H9 (cell line): ENCODE data around the gene PCDHGC3. TPM values are rescaled to one million over a fixed set of nuclear protein-coding genes. Genes with fewer than 3 reads are reported as not detected.

ENCODE experiments used
- DNase-seq: peaks from one replicate; pipeline ENCODE4 v3.0.0-alpha.2; 2017
- H2AFZ ChIP-seq: one replicate; pipeline ENCODE4 v1.6.1; 2013; ENCODE audit warnings: mild to moderate bottlenecking, low read length, control low read depth, moderate library complexity
- H2AK5ac ChIP-seq: 2 replicates; pipeline ENCODE4 v1.6.1; 2013; ENCODE audit warnings: low read length, control low read depth, mixed read lengths; ENCODE audit not compliant: insufficient read length
- H2BK120ac ChIP-seq: one replicate; pipeline ENCODE4 v1.6.1; 2013; ENCODE audit warnings: low read depth, mild to moderate bottlenecking, low read length, control low read depth, inconsistent platforms; ENCODE audit not compliant: poor library complexity, severe bottlenecking
- H2BK12ac ChIP-seq: 2 replicates; pipeline ENCODE4 v1.6.1; 2013; ENCODE audit warnings: low read length, control low read depth, mixed read lengths, low read depth; ENCODE audit not compliant: insufficient read length
- H2BK15ac ChIP-seq: 2 replicates; pipeline ENCODE4 v1.6.1; 2013; ENCODE audit warnings: low read depth, low read length, control low read depth
- H2BK20ac ChIP-seq: one replicate; pipeline ENCODE4 v1.6.1; 2013; ENCODE audit warnings: low read depth, mild to moderate bottlenecking, low read length, control low read depth, inconsistent platforms; ENCODE audit not compliant: poor library complexity, severe bottlenecking
- H2BK5ac ChIP-seq: 2 replicates; pipeline ENCODE4 v1.6.1; 2013; ENCODE audit warnings: low read length, control low read depth, mixed read lengths; ENCODE audit not compliant: insufficient read length
- H3K14ac ChIP-seq: 2 replicates; pipeline ENCODE4 v1.6.1; 2013; ENCODE audit warnings: low read length, control low read depth; ENCODE audit not compliant: insufficient read depth
- H3K18ac ChIP-seq: 2 replicates; pipeline ENCODE4 v1.6.1; 2013; ENCODE audit warnings: low read depth, mild to moderate bottlenecking, mixed read lengths, low read length, control low read depth; ENCODE audit not compliant: insufficient read length
- H3K23ac ChIP-seq: 2 replicates; pipeline ENCODE4 v1.6.1; 2013; ENCODE audit warnings: low read length, control low read depth, mixed read lengths, low read depth; ENCODE audit not compliant: insufficient read length
- H3K23me2 ChIP-seq: 2 replicates; pipeline ENCODE4 v1.6.1; 2013; ENCODE audit warnings: low read depth, mild to moderate bottlenecking, mixed read lengths, low read length, control low read depth; ENCODE audit not compliant: insufficient read length, poor library complexity, severe bottlenecking
- H3K27ac ChIP-seq: 2 replicates; pipeline ENCODE4 v1.5.1; 2013; ENCODE audit warnings: low read length, control low read depth, mixed read lengths, low read depth; ENCODE audit not compliant: insufficient read length
- H3K27me3 ChIP-seq: 2 replicates; pipeline ENCODE4 v1.6.1; 2013; ENCODE audit warnings: low read length, control low read depth, inconsistent platforms; ENCODE audit not compliant: insufficient read depth
- H3K4ac ChIP-seq: 2 replicates; pipeline ENCODE4 v1.6.1; 2013; ENCODE audit warnings: low read depth, mild to moderate bottlenecking, control low read depth, inconsistent platforms, low read length, moderate library complexity
- H3K4me1 ChIP-seq: 2 replicates; pipeline ENCODE4 v1.6.1; 2013; ENCODE audit warnings: low read length, control low read depth, inconsistent platforms; ENCODE audit not compliant: insufficient read depth
- H3K4me2 ChIP-seq: 2 replicates; pipeline ENCODE4 v1.6.1; 2013; ENCODE audit warnings: low read length, control low read depth, mixed read lengths; ENCODE audit not compliant: insufficient read length, insufficient read depth
- H3K56ac ChIP-seq: 2 replicates; pipeline ENCODE4 v1.6.1; 2013; ENCODE audit warnings: low read depth, mild to moderate bottlenecking, mixed read lengths, low read length, control low read depth; ENCODE audit not compliant: insufficient read length
- H3K79me1 ChIP-seq: 2 replicates; pipeline ENCODE4 v1.6.1; 2013; ENCODE audit warnings: low read depth, mild to moderate bottlenecking, moderate library complexity, low read length, control low read depth, inconsistent platforms; ENCODE audit not compliant: insufficient read depth, poor library complexity, severe bottlenecking
- H3K79me2 ChIP-seq: 2 replicates; pipeline ENCODE4 v1.6.1; 2013; ENCODE audit warnings: low read length, control low read depth, inconsistent platforms; ENCODE audit not compliant: insufficient read depth
- H3K9ac ChIP-seq: 2 replicates; pipeline ENCODE4 v1.6.1; 2013; ENCODE audit warnings: low read length, control low read depth, mixed read lengths; ENCODE audit not compliant: insufficient read length; ENCODE audit errors: extremely low read depth
- H3K9me3 ChIP-seq: one replicate; pipeline ENCODE4 v1.6.1; 2013; ENCODE audit warnings: low read depth, low read length, inconsistent platforms; ENCODE audit not compliant: control insufficient read depth
- H3T11ph ChIP-seq: one replicate; pipeline ENCODE4 v1.6.1; 2013; ENCODE audit warnings: mild to moderate bottlenecking, low read length, control low read depth, inconsistent platforms
- H4K20me1 ChIP-seq: one replicate; pipeline ENCODE4 v1.6.1; 2013; ENCODE audit not compliant: control insufficient read depth, insufficient read length, insufficient read depth
- H4K5ac ChIP-seq: 2 replicates; pipeline ENCODE4 v1.6.1; 2013; ENCODE audit warnings: low read depth, mild to moderate bottlenecking, mixed read lengths, low read length, control low read depth; ENCODE audit not compliant: insufficient read length
- H4K8ac ChIP-seq: replicated peaks from 2 replicates; pipeline ENCODE4 v1.6.1; 2013; ENCODE audit warnings: low read length, control low read depth, mixed read lengths, low read depth; ENCODE audit not compliant: insufficient read length
- H4K91ac ChIP-seq: 2 replicates; pipeline ENCODE4 v1.6.1; 2013; ENCODE audit warnings: low read depth, mild to moderate bottlenecking, moderate library complexity, mixed read lengths, low read length, control low read depth; ENCODE audit not compliant: insufficient read length
- H3K27ac Mint-ChIP-seq, 3 experiments: 2 replicates in 2 of 3; 3 replicates in 1 of 3; pipeline ENCODE4 v1.8.0; 2020 to 2021; ENCODE audit warnings: mixed read lengths in 3 of 3, mild to moderate bottlenecking in 1 of 3, moderate library complexity in 1 of 3
- H3K27me3 Mint-ChIP-seq: 2 replicates; pipeline ENCODE4 v1.8.0; 2021; ENCODE audit warnings: low read depth, mild to moderate bottlenecking, moderate library complexity, mixed read lengths
- H3K36me3 Mint-ChIP-seq, 3 experiments: 2 replicates in 2 of 3; 3 replicates in 1 of 3; pipeline ENCODE4 v1.8.0; 2020 to 2021; ENCODE audit warnings: low read depth in 3 of 3, mixed read lengths in 3 of 3; ENCODE audit not compliant: insufficient read depth in 1 of 3
- H3K4me1 Mint-ChIP-seq, 2 experiments: 2 replicates each; pipeline ENCODE4 v1.8.0; 2020; ENCODE audit warnings: mixed read lengths in 2 of 2
- H3K4me3 Mint-ChIP-seq, 2 experiments: 2 replicates in 1 of 2; 3 replicates in 1 of 2; pipeline ENCODE4 v1.8.0; 2020 to 2021; ENCODE audit warnings: mild to moderate bottlenecking in 2 of 2, mixed read lengths in 2 of 2, moderate library complexity in 1 of 2
- H3K9me3 Mint-ChIP-seq, 2 experiments: 2 replicates in 1 of 2; 3 replicates in 1 of 2; pipeline ENCODE4 v1.8.0; 2020; ENCODE audit warnings: mild to moderate bottlenecking in 2 of 2, mixed read lengths in 2 of 2, moderate library complexity in 1 of 2
- WGBS: extraction: QIAGEN DNeasy Blood & Tissue Kit; methylation state at CpG from one replicate; pipeline ENCODE4 v1.1.7; 2013; ENCODE audit warnings: missing lambda C conversion rate, low lambda C conversion rate, mixed read lengths; ENCODE audit not compliant: insufficient read length; ENCODE audit errors: extremely low coverage; 5-methylcytosine and 5-hydroxymethylcytosine counted together
- total RNA-seq: library from RNA; stranded (reverse); gene quantifications from 2 replicates; pipeline ENCODE4 v1.2.1, GENCODE V29; 2021
- TF ChIP-seq, protein P1 (sequence below): fragments of 200-600 bp; sonication (generic); conservative IDR thresholded peaks from 3 replicates; pipeline ENCODE4 v1.8.0; 2021; ENCODE audit warnings: antibody characterized with exemption, mild to moderate bottlenecking

PCDHGC3 gene
- total RNA-seq, 1 experiment from 2014 or later = 19.8 TPM

DNA sequence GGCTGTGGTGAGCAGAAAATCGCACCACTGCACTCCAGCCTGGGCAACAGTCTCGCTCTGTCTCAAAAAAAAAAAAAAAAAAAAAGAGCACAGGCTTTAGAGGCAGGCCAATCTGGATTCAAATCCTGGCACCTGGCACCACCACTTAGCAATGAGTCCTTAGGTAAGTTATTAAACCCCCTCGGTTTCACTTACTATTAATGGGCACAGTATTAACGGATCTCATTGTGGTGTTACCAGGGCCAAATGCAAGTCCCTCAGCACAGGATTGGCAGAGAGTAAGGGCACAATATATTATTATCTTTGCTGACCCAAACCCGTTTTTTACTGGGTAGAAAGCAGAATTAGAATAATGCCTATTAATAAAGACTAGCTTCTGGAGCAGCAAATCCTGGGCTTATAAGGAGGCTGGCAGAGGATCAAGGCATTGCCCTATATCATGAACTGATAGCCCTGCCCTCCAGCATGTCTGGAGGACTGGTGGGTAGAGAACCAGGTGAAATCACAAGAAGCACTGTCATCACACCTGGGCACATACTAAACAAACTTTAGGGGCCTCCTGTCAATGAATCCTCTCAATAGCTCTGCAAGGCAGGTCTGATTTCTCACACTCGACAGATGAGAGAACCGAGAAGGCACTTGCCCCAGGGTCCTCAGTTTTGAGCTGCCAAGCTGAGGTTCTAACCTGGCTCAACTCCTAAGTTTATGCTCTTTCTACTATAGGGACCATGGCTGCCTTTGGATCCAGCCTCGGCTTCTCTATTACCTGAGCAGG lies 30.8 kb downstream of the PCDHGC3 start:
- Histone ChIP-seq H3K9me3 (no peaks in the 10 kb centered on the region), H3K27ac (no peak overlapping the region), H3K4me1 (peaks cover 4% of the 10 kb centered on the region; the same call in 1 of the 2 replicates), H3T11ph (no peak overlapping the region), H4K8ac (no peak overlapping the region), H2BK5ac (no peak overlapping the region), H3K4ac (no peak overlapping the region), H3K79me2 (no peaks in the 10 kb centered on the region), H3K56ac (no peak overlapping the region), H3K9ac (no peak overlapping the region), H3K23me2 (no peaks in the 10 kb centered on the region), H3K14ac (no peak overlapping the region), H4K5ac (no peak overlapping the region), H2AFZ (no peak overlapping the region), H2BK15ac (no peak overlapping the region), H4K91ac (no peak overlapping the region), H3K18ac (no peak overlapping the region), H3K27me3 (no peaks in the 10 kb centered on the region), H2AK5ac (no peak overlapping the region), H3K23ac (no peak overlapping the region), H2BK12ac (no peak overlapping the region), H2BK20ac (no peak overlapping the region), H2BK120ac (no peak overlapping the region), H3K79me1 (no peaks in the 10 kb centered on the region), H4K20me1 (no peaks in the 10 kb centered on the region), H3K4me2 (no peak overlapping the region)
- H3K4me1 Mint-ChIP-seq = peaks cover 30 to 31% of the 10 kb centered on the region in 2 experiments
- no peak overlapping the region; a peak in 1 of 7 replicates for H3K27ac Mint-ChIP-seq
- no peak for DNase-seq
- H3K27me3 Mint-ChIP-seq = no peaks in the 10 kb centered on the region
- peaks cover 5 to 16% (median 6%) of the 10 kb centered on the region in 3 experiments for H3K36me3 Mint-ChIP-seq
- TF ChIP-seq, protein P1, sequence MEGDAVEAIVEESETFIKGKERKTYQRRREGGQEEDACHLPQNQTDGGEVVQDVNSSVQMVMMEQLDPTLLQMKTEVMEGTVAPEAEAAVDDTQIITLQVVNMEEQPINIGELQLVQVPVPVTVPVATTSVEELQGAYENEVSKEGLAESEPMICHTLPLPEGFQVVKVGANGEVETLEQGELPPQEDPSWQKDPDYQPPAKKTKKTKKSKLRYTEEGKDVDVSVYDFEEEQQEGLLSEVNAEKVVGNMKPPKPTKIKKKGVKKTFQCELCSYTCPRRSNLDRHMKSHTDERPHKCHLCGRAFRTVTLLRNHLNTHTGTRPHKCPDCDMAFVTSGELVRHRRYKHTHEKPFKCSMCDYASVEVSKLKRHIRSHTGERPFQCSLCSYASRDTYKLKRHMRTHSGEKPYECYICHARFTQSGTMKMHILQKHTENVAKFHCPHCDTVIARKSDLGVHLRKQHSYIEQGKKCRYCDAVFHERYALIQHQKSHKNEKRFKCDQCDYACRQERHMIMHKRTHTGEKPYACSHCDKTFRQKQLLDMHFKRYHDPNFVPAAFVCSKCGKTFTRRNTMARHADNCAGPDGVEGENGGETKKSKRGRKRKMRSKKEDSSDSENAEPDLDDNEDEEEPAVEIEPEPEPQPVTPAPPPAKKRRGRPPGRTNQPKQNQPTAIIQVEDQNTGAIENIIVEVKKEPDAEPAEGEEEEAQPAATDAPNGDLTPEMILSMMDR = no peak
- no peak overlapping the region for H3K4me3 Mint-ChIP-seq
- H3K9me3 Mint-ChIP-seq = no peaks in the 10 kb centered on the region
- no CpG with 5 or more reads among the region's 8 CpGs for WGBS
